Measurements from ENCODE around the gene CADPS2.
"Not testable (repeated sequence)": the region's sequence is repeated elsewhere in the genome, so short reads cannot be mapped to it uniquely, and the experiment has no call there.

Gene CADPS2

DNA sequence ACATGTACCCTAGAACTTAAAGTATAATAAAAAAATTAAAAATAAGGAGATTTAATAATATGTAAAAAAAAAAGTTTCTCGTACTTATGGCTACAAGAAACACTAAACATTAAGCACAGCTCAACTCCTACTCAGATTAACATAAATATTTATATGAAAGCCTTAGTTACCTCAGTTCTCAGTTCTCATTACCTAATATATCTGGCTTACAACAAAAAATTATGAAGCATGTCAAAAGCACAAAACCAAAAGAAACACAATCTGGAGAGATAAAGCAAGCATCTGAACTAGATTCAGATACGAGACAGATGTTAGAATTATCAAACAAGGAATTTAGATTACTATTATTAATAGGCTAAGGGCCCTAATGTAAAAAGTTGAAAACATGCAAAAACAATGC lies 227.4 kb downstream of the CADPS2 start:
- DNase-seq = no peak

DNA sequence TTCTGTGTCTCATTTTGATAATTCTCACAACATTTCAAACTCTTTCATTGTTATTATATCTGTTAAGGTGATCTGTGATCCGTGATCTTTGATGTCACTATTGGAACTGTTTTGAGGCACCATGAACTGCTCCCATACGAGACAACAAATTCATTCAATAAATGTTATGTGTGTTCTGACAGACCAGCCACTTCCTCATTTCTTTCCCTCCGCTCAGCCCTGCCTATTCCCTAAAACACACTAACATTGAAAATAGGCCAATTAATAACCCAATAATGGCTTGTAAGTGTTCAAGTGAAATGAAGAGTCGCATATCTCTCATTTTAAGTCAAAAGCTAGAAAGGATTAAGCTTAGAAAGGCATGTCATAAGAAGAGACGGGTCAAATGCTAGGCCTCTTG lies 232.6 kb downstream of the CADPS2 start:
- no peak for DNase-seq

DNA sequence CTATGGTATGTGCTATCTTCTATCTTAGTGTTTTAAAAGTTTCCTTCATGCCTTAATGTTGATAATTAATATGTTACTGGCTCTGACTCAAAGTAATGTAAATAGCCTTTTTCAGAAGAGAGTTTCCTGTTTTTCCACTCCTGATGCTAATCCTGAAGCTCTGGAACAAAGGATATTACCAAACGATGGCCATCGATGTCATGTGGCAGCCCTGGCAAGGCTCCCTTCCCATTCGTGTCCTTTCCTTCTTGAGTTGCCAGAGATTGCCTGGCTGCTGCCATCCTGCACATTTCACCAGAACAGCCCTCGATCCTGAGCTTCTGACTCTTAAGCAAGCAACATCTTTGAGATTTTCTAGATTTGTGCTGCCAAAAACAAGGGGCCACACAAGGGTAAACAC lies 233.4 kb downstream of the CADPS2 start:
- DNase-seq = no peak

DNA sequence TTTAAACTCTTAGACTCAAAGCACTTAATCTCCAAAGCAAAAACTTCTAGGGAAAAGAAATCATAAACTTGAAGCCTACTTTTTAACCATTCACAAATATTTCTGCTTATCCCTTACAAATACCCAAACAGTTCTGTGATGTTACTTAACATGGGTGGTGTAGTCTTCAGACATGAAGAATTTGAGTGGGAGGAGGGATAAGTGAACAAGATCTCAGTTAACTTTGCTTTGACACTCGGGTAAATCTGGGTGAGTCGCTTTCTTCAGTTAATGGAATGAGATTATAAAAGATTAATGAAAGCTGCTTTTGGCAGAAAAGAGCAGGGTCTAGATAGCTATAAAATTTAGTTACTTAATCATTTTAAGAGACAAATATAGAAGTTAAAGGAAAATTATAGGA lies 234.8 kb downstream of the CADPS2 start:
- DNase-seq = no peak

DNA sequence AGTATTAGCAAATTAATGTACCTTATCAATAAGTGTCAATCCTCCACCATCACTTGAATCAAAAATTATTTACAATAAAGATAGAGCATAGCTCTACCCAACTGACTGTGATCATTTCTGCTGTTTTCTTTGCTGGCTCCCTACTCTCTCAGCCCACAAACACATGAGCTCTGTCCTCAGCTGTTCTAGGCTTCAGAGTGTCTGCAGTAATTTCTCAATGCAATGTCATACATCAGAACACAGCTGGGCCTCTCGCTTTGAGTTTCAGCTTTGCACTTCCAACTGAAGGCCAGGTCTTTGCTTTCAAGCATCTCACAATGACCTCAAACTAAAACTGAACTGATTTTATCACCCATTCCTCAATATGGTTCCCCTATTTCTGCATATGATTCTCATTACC lies 243.0 kb downstream of the CADPS2 start:
- DNase-seq = no peak

DNA sequence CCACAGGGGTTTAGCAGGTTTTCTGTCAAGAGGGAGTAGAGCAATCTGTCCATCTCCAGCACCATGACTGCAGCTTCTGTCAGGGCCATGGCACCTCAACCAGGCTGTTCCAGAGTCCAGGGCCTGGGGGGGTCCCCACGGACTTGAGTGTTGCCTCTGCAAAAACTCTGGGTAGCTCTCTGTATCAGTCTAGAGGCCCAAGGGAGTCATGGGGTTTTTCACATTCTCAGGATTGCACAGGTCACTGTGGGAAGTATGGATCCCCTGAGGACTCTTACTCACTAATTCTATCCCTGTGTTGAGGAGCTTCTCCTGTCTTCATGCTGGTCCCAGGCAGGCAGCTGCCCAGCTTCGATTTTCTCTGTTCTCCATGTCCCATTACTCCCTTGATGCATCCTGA lies 247.8 kb downstream of the CADPS2 start:
- no peak for DNase-seq

DNA sequence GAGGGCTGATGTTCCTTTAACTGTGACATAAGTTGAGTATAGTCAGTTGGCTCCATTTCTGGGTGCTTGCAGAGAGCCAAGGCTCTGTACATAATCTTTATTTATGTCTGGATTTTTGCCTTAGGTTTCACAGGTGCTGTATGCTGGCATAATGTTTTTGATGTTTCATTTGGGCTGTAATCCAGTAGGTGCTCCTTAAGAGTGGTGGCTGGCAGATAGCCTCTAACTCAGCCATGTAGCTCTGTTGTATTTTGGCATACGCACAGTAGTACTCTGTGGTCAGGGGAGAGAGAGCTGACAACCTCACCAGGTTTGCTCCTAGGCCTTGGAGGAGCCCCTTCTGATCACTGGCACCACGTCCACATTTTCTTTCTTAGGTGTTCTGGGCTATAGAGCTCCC lies 248.5 kb downstream of the CADPS2 start:
- no peak for DNase-seq

DNA sequence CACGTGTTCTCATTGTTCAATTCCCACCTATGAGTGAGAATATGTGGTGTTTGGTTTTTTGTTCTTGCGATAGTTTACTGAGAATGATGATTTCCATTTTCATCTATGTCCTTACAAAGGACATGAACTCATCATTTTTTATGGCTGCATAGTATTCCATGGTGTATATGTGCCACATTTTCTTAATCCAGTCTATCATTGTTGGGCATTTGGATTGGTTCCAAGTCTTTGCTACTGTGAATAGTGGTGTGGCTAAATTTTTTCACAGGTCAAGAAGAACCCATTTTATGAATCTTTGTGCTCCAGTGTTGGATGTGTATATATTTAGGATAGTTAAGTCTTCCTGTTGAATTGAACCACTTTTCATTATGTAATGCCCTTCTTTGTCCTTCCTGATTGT lies 250.8 kb downstream of the CADPS2 start:
- DNase-seq = not testable (repeated sequence)

DNA sequence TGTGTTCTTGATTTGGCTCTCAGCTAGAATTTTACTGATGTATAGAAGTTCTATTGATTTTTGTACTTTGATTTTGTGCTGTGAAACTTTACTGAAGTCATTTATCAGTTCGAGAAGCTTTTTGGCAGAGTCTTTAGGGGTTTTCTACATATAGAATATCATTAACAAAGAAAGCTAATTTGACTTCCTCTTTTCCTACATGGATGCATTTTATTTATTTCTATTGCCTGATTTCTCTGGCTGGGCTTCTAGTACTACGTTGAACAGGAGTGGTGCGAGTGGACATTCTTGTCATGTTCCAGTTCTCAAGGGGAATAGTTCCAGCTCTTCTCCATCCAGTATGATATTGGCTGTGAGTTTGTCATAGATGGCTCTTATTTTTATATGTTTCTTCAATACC lies 252.8 kb downstream of the CADPS2 start:
- no peak for DNase-seq

DNA sequence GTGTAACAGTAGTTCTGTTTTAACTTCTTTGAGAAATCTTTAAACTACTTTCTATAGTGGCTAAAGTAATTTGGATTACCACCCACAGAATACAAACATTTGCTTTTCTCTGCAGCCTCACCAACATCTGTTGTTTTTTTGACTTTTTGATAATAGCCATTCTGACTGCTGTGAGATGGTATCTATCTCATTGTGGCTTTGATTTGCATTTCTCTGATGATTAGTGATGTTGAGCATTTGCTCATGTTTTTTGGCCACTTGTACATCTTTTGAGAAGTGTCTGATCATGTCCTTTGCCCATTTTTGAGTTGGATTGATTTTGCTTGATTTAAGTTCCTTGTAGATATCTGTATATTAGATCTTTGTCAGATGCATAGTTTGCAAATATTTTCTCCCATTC lies 254.0 kb downstream of the CADPS2 start:
- no peak for DNase-seq

DNA sequence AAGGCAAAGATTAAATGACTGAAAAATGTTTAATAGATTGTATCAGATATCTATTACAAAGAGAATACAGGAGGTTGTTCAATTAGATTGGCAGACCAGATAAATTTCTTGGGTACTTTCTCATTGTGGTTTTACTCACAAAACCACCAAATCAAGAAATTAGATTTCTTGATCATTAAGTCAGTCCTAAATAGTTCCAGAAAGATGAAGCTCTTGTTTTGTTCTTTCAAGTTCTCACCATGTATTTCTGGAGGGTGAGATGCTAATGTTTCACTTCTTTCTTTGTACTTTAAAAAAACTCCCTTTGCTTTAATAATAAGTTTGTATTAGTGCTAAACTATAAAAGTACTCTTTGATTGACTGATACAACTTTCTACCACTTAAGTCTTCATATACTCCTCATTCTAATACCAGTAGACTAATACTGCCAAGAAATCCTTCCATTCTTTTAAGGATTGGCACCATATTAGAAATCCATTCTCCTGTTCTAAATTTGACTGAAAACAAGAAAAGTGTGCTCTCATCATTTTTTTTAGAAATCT lies 256.8 kb downstream of the CADPS2 start:
- no peak for DNase-seq

DNA sequence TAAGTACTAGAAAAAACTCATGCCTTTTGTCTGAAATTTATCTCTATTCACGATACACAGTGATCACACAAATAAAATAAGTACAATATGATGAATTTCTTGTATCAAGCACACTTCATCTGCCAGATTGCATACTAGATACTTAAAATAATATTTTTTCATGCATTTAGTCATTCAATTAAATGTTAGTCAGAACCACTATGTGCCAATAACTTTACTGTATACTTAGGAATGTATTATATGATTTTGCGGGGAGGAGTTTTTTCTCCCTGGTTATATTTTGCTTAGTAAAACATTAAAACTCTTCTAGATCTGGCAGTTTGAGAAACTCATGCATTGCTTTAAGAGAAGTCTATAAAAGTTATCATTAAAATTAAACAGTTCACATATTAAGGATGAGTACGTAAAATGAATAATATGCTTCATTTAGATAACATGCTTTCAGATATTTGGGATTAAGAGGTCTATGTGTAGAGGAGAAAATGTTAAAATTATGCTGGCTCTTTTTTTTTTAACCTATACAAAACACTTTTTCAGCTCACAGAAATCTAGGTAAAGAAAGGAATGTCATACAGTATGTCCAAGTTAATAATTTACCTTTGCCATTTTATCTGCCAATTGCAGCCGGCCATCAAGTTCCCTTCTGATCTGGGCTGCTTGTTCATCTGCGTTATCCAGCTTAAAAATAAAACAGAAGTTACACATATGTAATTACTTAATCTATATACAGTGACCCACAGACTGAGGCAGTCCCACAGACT lies 257.4 kb downstream of the CADPS2 start:
- no peak for DNase-seq

DNA sequence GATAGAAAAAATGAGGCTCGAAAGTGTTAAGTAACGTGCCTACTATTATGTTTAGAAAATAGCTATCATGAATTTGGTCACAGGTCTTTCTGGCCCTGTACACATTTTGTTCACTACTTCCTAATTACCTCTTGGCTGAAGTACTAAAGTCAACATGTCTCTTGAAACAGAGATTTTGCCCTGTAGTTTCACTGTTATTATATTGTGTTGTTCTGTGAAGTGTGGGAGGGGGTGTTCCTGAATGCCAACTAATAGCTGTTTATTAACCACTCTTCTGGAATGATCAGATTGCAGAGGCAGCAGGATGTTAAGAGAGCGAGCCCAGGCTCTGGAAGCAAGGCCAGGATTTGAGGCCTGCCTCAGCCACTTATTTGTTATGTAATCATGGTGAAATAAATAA lies 259.5 kb downstream of the CADPS2 start:
- no peak for DNase-seq

DNA sequence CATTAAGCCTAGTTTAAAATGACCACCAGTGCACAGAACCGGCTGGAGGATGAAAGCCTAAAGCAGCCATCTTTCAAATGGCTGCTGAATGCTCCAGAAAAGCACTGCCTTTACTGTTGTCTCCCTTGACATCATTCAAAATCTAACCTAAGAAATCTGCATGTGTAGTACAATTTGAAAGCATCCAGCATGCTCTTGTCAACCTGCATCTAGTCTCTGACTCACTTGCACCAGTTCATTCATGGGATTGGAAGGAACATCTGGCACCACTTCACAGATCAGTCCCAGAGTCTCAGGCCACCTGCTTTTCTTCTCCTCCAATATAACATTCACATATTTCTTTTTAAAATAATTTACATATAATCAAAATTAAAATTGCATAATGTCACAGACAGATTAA lies 263.6 kb downstream of the CADPS2 start:
- DNase-seq = no peak

DNA sequence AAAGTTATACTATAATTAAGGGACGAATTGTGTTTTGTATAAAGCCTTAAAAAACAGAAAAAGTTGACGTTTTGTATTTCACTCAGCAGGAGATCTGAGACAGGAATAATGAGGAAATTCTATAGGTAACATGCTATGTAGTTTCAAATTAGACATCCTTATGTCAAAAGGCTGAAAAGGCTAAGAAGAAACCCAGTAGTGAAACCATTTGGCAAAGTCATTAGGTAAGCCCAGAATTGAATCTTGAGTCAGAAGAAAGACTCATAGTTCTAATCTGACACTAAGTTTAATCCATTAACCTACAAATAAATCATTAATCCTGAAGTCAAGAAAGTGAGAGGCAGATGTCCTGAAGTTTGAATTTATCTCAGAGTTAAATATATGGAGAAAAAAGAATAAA lies 266.6 kb downstream of the CADPS2 start:
- DNase-seq = no peak

DNA sequence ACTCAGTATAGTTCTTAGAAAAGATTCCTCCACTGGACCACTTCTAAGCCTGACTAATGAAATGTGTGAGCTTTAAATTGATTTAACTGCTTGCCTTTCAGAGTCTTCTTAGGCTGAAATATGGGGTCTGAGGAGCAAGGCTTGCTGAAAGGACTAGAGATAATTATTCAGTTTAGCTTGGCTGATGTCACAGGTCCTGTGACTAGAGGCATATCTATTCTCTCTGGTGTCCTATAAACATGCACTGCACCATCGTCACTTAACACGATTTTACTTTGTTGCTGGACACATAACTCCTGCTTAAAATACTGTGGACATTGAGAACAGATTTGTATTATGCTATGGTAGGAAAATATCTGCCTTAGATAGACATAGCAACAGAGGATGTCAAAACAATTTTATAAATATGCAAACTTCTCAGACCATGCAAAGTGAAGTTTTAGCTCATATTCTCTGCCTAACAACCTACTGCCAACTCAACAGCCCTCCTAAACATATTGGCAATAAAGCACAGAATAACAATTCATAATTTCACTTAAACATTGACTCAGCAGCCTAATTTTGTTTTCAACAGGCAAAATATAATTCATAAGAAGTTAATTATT lies 267.6 kb downstream of the CADPS2 start:
- DNase-seq = no peak

DNA sequence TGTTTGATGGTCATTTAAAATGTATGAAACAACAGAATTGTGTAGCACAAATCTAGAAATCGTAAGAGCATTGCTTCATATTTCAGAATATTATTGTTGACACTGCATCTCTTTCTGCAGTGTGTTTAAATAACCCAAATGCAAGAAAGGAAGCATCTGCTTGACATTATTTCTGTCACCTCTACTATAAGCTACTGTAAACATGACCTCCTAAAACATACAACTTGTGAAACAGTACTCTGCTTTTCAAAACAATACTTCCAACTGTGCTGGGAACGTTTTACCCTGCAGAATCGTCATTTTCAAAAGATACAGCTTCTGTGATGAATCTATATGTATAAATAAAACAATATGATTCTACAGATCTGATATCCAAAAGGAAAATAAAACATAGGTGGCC lies 269.3 kb downstream of the CADPS2 start:
- no peak for DNase-seq

DNA sequence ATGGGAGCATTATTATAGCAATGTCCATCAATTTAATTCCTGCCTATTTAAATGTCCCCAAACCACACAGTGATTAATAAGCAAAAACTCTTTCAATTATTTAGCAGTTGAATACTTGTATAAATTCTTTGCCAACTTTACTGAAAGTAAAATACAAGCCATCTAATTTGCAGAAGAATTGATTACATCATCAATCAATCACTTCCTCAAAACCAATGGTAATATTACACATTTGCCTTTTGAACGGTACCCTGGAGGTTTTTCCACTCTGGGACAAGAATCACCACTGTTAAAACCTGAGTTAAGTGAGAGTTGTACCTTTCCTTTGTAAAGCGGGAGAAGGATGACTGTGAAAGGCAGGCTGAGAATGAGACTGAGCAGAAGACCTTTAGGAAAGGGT lies 280.3 kb downstream of the CADPS2 start:
- DNase-seq = no peak

DNA sequence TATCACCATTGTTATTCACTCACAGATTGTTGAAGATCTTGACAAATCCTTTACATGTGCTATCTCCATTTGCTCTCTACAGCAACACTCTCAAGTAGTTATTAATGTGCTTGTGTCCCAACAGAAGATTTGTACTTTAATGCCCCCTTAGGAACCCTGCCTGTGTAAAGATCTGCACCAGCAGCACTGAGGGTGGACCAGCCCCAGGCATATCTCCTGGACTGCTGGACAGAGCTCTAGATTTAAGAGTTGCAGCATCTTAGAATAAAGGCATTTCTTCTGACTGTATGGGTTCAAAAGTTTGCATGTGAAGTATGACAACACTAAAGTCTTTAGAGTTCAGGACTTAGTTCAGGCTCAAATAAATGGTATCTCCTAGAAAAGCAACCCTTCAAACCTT lies 282.0 kb downstream of the CADPS2 start:
- no peak for DNase-seq

DNA sequence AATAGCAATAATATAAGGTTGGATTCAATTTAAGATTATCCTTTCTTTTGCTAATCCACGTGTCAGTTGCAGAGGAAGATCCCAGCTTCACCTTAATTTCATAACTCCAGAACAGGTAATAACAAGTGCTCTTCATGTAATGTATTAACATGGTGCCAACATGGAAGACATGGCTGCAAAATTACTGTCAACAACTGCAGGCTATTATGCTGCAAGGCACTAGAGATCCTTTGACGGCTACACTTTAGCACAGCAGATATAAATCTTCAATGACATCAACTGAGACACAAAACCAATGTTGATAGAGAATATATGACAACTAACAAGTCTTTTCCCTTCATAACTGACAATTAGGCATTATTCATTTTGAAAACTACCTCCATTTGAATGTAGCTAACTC lies 283.5 kb downstream of the CADPS2 start:
- DNase-seq = no peak

DNA sequence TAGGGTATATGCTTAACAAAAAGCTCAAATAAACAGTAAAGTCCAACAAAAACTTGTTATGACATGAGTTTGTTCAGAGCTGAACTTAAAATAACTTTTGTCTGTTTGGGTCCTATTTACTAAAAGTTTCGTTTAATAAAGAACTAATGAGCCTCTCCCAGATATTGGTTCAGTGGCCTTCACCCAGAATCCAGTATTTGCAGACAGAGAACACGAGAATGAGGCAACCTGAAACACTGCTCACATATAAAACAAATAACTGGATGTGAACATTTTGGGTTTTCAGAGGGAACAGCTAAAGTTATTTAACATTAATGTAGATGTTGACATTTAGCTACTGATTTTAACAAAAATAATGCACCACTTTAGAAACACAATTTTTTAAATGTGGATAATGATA lies 285.6 kb downstream of the CADPS2 start:
- DNase-seq = no peak

DNA sequence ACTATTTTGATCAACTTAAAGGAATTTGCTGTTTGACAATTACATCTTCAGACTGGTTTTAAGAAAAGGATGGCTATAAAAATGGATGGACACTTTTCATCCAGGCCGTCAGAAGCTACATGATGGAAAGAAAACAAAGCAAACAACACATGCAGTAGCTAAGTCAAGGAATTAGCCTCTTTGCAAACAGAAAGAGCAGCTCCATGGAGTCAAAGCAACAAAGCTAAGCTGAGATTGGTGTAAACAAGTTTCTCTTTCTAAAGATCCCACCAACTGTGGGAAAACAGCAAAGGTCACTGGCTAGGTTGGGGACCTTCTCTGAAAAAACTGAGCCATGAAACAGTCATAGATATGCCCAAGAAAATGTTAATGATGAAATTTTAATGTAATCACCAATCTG lies 286.2 kb downstream of the CADPS2 start:
- no peak for DNase-seq

DNA sequence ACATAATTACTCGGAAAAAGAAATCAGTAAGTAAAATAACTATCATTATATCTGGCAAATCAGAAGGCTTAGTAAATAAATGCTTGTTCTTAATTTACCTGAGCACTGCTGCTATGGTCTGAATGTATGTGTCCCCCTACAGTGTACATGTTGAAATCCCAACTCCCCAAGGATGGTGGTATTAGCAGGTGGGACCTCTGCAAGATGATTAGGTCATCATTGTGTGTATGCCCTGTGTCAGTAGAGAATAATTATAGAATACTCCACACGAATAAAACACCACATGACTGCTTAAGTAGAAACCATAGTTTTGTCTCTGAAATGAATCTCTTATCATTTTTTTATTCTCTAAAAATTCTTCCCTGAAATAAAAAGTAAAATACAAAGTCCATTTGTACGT lies 289.0 kb downstream of the CADPS2 start:
- DNase-seq = no peak

DNA sequence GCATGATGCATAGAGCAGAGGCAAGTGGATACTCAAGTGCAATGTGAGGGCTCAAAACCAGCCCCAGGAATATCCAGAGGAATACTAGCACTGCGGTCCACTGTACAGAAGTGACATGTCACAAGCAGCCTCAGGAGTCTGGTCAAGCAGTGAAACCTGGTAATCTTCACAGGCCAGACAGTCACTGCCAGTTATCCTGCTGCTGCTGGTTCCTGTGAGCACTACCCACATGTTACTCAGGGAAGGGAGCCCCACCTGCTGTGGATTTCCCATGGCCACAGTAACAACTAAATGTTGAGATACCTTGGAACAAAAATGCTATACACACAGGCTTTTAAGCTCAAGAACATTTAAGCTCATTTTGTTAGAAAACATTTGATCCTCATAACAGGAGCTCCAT lies 290.4 kb downstream of the CADPS2 start:
- no peak for DNase-seq

DNA sequence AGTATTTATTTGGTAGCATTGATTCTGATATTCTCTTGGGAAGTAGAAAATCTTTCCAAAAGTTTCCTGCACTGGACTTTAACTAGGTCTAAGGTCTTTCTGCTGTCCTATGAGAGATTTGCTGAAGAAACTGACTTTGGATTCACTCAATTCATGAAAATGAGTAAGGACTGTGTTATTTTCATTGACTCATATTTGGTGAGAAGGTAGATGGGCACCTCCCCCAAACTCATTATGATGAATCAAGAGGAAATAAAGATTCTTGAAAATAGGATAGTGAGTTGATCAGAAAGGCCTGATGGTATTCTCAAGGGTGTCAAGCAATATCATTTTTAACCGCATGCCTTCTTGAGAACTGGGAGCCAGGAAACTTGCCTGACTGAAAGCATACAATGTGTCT lies 297.6 kb downstream of the CADPS2 start:
- no peak for DNase-seq

Measured in femur (tissue), 1 donor.